HuH-7 (cell line): ENCODE data around the gene AGT.
A peak's percentile ranks its signal among the peaks of the same experiment; 100 is the strongest.
"Not testable (repeated sequence)": the region's sequence is repeated elsewhere in the genome, so short reads cannot be mapped to it uniquely, and the experiment has no call there.

Experiments used
- DNase-seq: peaks from one replicate; pipeline ENCODE4 v3.0.0; 2011; ENCODE audit warnings: low spot score

AGT gene

DNA sequence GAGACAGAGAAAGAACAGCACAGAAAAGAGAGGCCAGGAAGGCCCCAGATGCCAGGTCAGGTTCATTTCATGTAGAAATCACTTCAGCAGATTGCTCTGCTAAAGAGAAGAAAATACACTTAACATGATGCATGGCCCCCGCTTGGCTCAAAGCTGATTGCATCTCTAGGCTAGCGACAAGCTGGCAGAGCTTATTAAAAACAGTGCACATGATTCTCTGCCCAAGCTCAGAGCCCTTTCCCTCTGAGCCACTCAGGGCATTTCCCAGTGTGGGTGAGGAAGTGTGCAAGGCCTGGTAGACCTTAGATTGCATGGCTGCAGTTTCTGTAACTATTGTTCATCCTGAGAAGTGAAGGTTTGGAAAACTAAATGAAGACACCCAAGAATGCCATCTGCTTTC is 30.0 kb upstream of the AGT start:
- no peak for DNase-seq

DNA sequence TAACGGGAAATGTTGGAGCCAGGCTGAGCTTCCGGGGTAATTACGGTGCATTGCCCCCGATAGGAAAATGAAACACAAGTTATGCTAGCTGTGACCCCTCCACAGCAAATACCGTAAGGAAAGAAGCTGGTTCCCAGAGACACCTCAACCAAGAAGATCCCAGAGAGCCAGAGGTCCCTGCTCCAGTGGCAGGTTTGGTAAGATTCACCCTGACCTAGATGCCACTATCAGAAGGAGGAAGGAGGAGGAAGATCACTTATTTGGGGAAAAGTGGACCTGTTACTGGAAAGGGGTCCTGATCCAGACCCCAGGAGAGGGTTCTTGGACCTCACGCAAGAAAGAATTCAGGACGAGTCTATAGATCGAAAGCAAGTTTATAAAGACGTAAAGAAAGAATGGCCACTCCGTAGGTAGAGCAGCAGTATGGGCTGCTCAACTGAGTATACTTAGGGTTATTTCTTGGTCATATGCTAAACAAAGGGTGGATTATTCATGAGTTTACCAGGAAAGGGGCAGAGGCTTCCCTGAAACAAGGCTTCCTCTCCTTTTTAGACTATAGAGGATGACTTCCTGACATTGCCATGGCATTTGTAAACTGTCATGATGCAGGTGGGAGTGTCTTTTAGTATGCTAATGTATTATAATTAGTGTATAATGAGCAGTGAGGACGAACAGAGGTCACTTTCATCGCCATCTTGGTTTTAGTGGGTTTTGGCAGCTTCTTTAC is 25.8 kb upstream of the AGT start:
- no peak for DNase-seq

DNA sequence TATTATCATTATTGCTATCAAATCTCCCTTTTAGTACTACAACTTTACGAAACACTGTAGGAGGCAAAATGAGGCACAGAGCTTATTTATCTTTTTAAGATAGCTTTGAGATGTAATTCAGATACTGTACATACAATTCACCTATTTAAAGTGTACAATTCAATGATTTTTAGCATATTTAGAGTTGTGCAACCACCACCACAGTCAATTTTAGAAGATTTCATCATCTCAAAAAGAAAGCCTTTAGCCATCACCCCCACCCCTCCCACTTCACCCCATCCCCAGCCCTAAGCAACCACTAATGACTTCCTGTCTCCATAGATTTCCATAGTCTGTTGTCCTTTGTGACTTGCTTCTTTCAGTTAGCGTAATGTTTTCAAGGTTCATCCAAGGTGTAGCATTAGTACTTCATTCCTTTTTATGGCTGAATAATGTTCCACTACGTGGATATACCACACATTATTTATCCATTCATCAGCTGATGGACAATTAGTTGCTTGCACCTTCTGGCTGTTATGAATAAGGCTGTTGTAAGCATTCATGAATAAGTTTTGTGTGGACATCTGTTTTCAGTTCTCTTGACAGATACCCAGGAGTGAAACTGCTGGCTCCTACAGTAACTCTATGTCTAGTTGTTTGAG is 23.8 kb upstream of the AGT start:
- no peak for DNase-seq

DNA sequence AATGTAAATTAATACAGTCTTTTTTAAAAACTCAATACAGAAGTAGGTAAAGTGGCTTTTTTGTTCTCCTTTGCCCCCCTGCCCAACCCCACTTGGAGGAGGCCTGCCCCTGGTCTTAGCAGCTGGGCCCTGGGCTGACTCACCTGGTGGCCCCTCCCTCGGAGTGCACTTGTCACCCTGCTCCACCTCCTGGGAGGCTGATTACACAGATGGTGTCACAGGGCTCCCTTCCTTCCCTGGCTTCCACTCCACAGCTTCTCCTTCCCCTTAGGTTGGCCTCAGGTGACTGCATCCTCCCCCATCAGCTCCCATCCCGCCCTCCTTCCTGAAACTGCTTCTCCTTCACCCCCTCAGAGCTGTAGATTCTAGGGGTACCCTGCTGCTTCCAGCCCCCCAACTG is 21.5 kb upstream of the AGT start:
- DNase-seq, result no peak

DNA sequence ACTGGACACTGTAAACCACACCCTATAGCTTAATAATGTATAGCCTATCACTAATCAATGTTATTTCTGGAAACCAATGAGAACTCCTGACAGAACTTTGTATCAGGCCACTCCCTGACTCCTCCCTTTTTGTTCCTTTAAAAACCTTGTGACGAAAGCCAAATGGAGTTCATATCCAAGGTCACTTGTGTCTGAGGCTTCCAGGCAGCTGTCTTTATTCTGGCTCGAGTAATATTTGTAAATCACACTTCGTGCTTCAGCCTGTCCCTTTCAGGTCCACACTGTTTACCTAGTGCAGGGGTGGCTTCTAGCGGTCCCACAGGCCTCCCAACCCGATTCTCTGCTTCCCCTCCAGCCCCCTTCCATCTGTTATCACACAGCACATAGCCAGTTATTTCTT is 17.1 kb upstream of the AGT start:
- DNase-seq, result no peak

DNA sequence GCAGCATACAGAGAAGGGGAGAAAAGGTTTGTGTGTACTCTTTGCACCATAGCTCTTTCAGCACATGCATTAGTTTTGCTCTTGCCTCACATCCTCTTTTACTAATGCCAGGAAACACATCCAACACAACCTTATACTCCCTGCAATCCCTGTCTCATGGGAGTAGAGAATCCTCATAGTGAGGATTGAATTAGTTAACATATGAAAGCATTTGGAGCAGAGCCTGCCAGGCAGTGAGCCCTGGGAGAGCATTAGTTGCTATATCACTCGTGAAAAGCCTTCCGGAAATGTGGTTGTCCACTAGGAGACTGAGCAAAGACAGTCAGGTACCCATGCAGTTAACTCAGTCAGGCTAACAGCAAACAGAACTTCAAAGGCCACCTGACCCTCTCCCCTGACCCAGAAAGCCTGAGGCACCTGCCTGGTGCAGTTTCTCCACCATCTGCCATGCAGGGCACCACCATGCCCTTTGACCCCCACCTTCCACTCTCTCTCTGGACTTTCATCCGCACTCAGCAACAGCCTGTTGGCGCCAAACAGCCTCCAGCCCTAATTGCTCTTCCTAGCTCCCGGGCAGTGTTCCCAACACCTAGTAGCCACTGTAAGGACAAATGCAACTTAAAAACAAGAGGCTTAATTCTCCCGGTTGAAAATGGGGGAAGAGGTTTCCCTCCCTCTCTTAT is 14.9 kb upstream of the AGT start:
- no peak for DNase-seq

DNA sequence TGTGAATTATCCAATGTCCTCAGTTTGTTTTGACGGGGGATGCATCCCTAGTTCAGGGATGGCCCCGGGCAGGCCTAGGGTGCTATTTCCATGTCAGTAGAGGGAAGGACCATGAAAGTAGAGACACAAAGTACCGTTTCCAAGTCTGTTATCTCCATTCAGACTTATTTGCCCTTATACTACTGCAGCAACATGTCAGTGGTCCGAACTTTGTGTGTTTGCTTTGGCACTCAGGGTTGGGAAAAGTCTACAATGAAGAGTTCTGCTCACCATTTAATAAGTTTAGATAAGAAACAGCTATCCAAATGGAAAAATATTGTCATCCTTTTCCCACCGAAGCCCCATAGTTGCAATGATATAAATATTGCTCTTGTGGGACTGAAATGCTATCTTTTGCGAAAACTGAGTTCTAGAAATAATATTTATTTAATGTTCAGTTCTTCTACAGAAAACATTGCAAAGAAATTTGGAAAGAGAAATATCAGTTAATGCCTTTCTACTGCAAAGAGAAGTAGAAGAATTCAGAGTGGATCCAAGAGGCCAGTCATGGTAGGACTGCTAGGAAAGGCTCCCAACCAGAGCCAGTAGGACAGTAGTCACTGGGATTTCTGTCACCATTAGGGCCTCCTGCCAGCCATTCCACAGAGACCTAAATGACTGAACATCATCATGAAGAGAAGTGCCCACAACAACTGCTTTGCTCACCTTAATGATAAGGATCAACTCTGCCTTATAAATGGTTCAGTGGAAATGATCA is 11.5 kb upstream of the AGT start:
- no peak for DNase-seq

DNA sequence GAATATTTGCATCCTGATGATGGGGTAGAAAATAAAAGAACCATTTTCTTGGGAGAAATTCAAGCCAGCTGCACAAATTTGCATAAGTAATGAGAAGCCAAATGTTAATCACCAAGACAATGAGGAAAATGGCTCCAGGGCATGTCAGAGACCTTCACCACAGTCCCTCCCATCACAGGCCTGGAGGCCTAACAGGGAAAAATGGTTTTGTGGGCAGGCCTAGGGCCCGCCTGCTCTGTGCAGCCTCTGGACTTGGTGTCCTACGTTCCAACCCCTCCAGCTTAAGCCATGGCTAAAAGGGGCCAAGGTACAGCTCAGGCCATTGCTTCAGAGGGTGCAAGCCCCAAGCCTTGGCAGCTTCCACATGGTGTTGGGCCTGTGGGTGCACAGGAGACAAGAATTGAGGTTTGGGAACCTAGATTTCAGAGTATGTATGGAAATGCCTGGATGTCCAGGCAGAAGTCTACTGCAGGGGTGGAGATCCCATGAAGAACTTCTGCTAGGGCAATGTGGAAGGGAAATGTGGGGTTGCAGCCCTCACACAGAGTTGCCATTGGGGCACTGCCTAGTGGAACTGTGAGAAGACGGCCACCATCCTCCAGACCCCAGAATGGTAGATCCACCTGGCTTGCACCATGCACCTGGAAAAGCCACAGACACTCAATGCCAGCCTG is 8.1 kb upstream of the AGT start:
- DNase-seq, result not testable (repeated sequence)

DNA sequence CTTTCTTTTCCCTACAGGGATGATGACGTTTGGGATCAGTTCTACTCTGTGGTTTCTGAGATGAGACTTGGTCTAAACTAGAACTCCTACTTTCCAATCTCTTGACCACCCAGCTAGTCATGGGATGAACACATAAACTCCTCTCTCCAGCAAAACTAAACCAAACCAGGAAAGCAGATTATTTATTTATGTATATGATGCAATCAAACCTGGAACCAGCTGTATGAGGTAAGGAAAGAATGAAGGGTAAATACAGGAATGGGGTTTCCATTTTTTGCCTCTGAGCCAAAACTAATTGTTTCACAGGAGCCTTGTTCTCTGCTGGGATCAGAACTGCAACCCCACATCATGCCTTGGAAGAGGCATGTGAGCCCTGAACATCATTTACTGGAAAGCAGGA is 3.3 kb upstream of the AGT start:
- no peak for DNase-seq

DNA sequence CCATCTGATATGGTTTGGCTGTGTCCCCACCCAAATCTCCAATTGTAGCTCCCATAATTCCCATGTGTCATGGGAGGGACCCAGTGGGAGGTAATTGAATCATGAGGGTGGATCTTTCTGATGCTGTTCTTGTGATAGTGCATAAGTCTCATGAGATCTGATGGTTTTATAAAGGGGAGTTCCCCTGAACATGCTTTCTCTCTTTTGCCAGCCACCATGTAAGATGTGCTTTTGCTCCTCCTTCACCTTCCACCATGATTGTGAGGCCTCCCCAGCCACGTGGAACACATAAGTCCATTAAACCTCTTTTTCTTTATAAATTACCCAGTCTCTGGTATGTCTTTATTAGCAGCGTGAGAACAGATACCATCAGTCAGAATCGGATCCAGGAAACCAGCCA is 2.5 kb upstream of the AGT start:
- DNase-seq, result not testable (repeated sequence)

DNA sequence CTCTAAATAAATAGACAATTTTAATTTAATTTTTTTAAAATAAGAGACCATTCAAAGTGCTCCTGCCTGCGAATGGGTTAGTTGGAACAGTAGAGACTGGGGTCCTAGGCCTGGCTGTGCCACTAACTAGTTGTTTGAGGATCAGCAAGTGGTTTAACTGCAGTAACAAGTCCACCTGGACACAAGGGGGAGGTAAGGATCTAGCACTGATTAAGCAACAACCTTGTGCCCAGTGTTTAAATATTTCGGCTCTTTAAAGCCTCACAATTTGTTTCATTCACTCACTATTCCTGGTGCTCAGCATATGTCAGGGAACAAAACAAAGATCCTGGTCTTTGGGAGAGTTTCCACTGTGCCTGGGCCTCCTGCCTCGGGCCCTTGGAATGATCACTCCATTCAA is 1.6 kb upstream of the AGT start:
- no peak for DNase-seq

DNA sequence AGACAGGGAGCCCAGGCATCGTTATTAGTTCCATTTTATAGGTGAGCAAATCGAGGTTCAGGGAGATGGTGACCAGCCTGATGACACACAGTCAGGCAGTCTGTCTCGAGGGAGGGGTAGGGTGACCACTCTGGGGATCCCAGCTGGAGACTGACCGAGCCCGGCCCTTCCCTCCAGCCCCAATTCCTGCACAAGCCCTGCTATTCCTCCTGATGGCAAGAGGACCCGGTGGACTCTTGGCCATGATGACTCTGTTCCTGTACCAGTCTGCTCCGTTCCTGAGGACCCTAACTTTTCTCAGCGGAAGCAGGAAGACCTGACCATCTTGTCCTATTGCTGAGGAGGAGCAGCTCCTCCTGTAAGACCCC is 391 bp downstream of the AGT start:
- DNase-seq, result no peak

DNA sequence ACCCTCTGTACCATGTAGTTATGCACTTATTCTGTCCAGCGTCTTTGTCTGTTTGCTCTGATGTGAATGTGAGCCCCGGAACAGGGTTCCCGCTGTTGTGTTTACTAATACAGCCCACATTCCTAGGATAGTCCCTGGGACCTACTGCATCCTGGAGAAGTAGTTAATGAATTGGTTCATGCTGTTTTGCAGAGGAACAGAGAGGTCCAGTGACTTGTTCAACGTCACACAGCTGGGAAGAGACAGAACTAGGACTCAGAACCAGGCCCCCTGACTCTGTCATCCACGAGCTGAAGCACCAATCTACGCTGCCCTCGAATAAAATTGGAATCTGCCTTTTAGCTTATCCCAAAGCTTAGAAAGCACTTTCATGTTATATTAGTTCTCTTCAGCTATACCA is 784 bp downstream of the AGT start:
- no peak for DNase-seq

DNA sequence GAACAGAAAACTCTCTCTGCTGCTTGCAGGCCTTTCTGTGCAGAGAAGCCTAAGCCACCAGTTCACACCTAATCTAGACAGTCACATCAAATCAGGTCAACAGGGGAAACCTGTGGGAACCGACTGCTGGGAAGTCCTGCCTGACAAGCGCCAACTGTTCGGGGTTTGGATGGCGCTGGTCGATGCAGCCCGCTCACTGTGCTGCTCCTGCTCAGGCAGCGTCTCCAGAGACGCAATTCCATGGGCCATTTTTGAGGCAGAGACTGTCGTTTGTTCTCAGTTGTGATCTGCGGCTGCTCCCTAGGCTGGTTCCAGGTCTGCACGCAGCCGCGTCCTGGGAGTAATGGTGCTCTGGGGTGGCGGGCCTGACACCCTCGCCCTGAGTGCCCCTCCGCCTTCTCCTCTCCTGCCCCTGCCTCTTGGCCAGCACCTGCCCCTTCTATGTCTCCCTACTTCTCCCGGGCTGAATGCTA is 1.4 kb downstream of the AGT start:
- DNase-seq, result no peak

DNA sequence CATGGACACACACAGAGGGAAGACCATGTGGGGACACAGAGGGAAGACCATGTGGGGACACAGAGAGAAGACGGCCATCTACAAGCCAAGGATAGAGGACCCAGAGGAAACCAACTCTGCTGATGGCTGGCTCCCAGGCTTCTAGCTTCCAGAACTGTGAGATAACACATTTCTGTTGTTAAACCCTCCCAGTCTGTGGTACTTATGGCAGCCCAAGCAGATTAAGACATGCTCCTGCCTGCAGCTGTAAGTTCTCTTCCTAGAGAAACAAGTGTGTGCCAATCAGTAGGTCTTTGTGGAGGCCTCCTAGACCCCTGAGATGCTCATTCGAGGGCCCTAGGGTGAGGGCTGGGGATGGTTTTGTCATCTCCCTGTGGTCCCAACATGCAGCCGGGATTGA is 2.7 kb downstream of the AGT start:
- DNase-seq, result no peak

DNA sequence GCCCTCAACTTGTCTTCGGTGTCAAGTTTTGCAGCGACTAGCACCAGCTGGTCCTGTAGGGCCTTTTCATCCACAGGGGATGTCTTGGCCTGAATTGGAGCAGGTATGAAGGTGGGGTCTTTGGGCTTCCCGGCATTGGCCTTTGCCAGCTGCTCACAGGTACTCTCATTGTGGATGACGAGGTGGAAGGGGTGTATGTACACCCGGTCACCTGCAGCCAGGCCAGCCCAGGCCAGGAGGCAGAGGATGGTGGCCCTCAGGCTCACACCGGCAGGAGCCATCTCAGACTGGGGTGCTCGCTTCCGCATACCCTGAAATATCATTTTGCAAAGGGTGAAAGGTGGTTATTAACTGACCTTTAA is 3.4 kb downstream of the AGT start:
- DNase-seq, result no peak

DNA sequence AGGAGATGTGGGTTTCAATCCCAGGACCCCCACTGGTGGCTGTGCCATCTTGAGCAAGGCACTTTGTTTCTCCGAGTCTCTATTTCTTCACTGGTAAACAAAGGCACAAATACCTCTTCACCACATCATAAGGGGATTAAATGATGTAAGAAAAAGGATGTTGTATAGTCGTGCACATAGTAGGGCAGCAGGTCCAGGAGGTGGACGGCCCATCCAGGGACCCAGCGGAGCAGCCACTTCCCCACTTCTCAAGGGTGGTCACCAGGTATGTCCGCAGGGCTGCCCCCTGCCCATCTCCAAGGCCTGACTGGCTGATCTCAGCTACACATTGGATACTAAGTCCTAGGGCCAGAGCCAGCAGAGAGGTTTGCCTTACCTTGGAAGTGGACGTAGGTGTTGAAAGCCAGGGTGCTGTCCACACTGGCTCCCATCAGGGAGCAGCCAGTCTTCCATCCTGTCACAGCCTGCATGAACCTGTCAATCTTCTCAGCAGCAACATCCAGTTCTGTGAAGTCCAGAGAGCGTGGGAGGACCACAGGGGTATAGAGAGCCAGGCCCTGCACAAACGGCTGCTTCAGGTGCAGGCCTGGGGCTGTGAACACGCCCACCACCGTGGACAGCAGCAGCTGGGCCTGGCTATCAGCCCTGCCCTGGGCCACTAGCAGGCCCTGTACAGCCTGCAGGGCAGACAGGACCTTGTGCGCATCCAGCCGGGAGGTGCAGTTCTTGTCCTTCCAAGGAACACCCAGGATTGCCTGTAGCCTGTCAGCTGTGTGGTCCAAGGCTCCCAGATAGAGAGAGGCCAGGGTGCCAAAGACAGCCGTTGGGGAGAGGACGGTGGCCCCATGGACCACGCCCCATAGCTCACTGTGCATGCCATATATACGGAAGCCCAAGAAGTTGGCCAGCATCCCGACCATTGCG is 4.0 kb downstream of the AGT start:
- no peak for DNase-seq

DNA sequence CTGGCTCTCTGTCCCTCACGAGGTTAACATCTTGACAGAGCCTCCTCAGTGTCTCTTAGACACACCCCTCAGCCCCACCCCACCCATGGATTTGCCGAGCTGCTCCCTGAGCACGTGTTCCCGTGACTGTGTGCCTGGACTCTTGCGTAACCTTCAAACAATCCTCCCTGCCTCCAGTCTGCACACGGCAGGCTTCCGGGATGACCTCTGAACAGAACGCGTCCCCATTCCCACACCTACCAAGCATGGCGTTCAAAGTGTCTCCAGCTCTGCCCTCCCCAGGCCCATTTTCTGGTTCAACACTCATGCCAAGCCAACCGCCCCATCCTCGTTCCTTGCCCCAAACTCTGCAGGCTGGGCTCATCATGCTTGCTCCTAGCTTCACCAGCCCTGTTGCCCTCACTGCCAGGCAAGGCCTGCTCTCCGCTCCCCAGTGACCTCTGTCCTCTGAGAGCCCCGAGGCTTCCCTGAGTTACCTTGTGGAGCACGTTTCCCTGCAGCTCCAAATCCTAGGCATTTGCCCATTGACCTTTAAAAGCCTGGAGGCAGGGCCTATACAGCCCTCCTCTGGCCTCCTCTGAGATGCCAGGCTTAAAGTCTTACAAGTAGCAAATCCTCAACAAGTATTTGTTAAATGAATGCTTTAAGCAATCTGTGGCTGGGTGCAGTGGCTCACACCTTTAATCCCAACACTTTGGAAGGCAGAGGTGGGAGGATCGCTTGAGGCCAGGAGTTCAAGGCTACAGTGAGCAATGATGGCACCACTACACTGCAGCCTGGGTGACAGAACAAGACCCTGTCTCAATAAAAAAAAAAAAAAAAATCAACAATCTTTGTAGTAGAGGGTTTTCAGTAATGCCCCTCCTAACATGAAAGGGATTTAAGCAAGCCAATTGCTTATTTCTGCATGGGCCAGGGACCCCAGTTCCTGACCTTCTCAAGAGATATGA is 5.0 kb downstream of the AGT start:
- peak; percentile 94 for DNase-seq

DNA sequence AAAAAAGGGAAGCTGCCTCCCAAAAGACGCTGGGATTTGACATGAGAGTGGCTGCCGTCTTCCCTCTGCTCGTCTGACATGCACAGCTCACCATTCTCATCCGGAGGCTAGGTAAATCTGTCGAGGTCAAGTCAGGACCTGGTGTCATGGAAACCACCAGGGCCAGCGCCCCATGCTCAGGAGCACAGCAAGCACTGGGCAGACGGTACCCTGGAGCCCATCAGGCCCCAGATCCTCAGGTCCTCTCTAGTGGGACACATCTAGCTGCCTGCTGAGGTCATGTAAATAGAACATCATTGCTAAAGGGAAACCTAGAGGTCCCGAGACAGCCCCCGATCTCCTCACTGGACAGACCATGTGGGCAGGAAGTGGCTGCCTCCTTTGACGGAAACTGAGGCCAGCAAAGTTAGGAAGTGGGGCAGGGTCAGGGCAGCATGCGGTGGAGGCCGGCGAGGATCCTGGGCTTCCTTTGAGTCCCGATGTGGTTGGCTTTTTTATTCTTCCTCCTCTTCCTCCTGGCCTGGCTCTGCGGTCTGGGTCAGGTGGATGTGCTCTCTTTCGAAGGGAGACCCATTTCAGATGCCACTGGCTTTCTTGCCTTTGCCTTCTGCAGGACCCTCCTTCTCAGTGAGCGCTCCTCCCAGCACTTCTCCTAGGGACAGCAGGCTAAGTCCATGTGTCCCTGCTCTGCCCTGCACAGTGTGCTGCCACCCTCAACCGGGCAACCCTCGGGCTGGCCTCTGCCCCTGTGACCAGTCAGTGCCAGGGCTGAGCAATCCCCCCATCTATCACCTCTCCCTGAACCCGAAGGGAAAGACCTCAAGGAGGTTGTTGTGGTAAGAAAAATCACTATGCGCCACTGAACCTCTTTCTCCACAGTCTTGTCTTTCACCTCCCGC is 5.9 kb downstream of the AGT start:
- DNase-seq, result no peak
